KMS-11 (cell line): ENCODE results near the gene THAP8.

Experiments used
- H2AFZ ChIP-seq: fragments of 200-600 bp; sonication (generic); 2 replicates; pipeline ENCODE4 v1.6.1; 2016; ENCODE audit warnings: antibody characterized with exemption, mixed run types, low read depth
- H3K27ac ChIP-seq: fragments of 200-600 bp; sonication (generic); 2 replicates; pipeline ENCODE4 v1.6.1; 2016; ENCODE audit warnings: mild to moderate bottlenecking, mixed run types
- H3K27me3 ChIP-seq: fragments of 200-600 bp; sonication (generic); 2 replicates; pipeline ENCODE4 v1.6.1; 2017; ENCODE audit warnings: mild to moderate bottlenecking, low read depth, mixed run types, moderate library complexity; ENCODE audit not compliant: insufficient read depth
- H3K36me3 ChIP-seq: fragments of 200-600 bp; sonication (generic); 2 replicates; pipeline ENCODE4 v1.6.1; 2017; ENCODE audit warnings: mild to moderate bottlenecking, mixed run types; ENCODE audit not compliant: insufficient read depth
- H3K4me1 ChIP-seq: fragments of 200-600 bp; sonication (generic); 2 replicates; pipeline ENCODE4 v1.6.1; 2016; ENCODE audit warnings: mild to moderate bottlenecking, low read depth, mixed run types; ENCODE audit not compliant: poor library complexity, severe bottlenecking
- H3K4me2 ChIP-seq: fragments of 200-600 bp; sonication (generic); 2 replicates; pipeline ENCODE4 v1.7.0; 2016; ENCODE audit warnings: mild to moderate bottlenecking, mixed run types
- H3K4me3 ChIP-seq: fragments of 200-600 bp; sonication (generic); IDR thresholded peaks from 2 replicates; pipeline ENCODE4 v1.6.1; 2017; ENCODE audit warnings: low read depth, low read length, mixed read lengths; ENCODE audit not compliant: insufficient read depth
- H3K79me2 ChIP-seq: fragments of 200-600 bp; sonication (generic); 2 replicates; pipeline ENCODE4 v1.6.1; 2016; ENCODE audit warnings: low read depth, mixed run types; ENCODE audit not compliant: insufficient read depth
- H3K9ac ChIP-seq: fragments of 200-600 bp; sonication (generic); 2 replicates; pipeline ENCODE4 v1.6.1; 2016; ENCODE audit warnings: mild to moderate bottlenecking, mixed run types
- H4K20me1 ChIP-seq: fragments of 200-600 bp; sonication (generic); 2 replicates; pipeline ENCODE4 v1.6.1; 2016; ENCODE audit warnings: mild to moderate bottlenecking, mixed run types; ENCODE audit not compliant: insufficient read depth
- CTCF ChIP-seq: fragments of 200-600 bp; sonication (generic); conservative IDR thresholded peaks from 2 replicates; pipeline ENCODE4 v1.6.1; 2017; ENCODE audit warnings: low read depth, mild to moderate bottlenecking, antibody characterized with exemption, low read length, moderate library complexity, mixed read lengths

THAP8 gene

GRCh38 chr19:36008336-36008978 is 45.6 kb downstream of the THAP8 start, which contains the start of gene SYNE4:
TSS of gene SYNE4 (minus strand) at chr19:36008813. CDS start at chr19:36008681, 132 bp downstream.
- no peak within 1 kb of the TSS for H3K27ac ChIP-seq
- no peaks in the 10 kb centered on the region for H3K36me3 ChIP-seq
- H3K4me3 ChIP-seq, result no peak within 1 kb of the TSS
- no peaks in the 10 kb centered on the region for H3K27me3 ChIP-seq
- TF ChIP-seq CTCF, result no peak
- no peak within 1 kb of the TSS for H3K9ac ChIP-seq
- peaks cover 5% of the 10 kb centered on the region for H3K4me1 ChIP-seq
- H3K4me2 ChIP-seq, result peak within 1 kb of the TSS; percentile 39; the same call in 1 of the 2 replicates
- no peaks in the 10 kb centered on the region; the same call in 1 of the 2 replicates for H3K79me2 ChIP-seq
- H4K20me1 ChIP-seq, result no peaks in the 10 kb centered on the region
- H2AFZ ChIP-seq, result no peak within 1 kb of the TSS

GRCh38 chr19:36006955-36007354 is 47.1 kb downstream of the THAP8 start:
- no peaks in the 10 kb centered on the region for H3K4me1 ChIP-seq
- no peaks in the 10 kb centered on the region for H3K79me2 ChIP-seq
- H3K9ac ChIP-seq, result no peak overlapping the region
- no peaks in the 10 kb centered on the region for H3K27me3 ChIP-seq
- no peaks in the 10 kb centered on the region for H3K36me3 ChIP-seq
- H3K4me3 ChIP-seq, result no peak overlapping the region
- no peak overlapping the region for H3K27ac ChIP-seq
- no peak overlapping the region for H2AFZ ChIP-seq
- H3K4me2 ChIP-seq, result no peak overlapping the region
- no peaks in the 10 kb centered on the region for H4K20me1 ChIP-seq
- TF ChIP-seq CTCF, result no peak

- H3K4me3 ChIP-seq, result no peak overlapping the region
- H3K4me1 ChIP-seq, result no peaks in the 10 kb centered on the region
- no peak overlapping the region for H3K27ac ChIP-seq
- no peaks in the 10 kb centered on the region for H4K20me1 ChIP-seq
- no peaks in the 10 kb centered on the region for H3K36me3 ChIP-seq
- H3K9ac ChIP-seq, result no peak overlapping the region
- no peaks in the 10 kb centered on the region for H3K27me3 ChIP-seq
- no peaks in the 10 kb centered on the region for H3K79me2 ChIP-seq
- H2AFZ ChIP-seq, result no peak overlapping the region
- no peak for TF ChIP-seq CTCF
- H3K4me2 ChIP-seq, result no peak overlapping the region
Observed at GRCh38 chr19:36003284-36003683, 50.8 kb downstream of the THAP8 start.

- Histone ChIP-seq H3K36me3 (no peaks in the 10 kb centered on the region), H3K4me3 (no peak overlapping the region), H2AFZ (no peak overlapping the region), H3K79me2 (peaks cover 6% of the 10 kb centered on the region), H3K9ac (no peak overlapping the region), H3K27ac (no peak overlapping the region), H3K4me1 (peaks cover 2% of the 10 kb centered on the region), H3K4me2 (no peak overlapping the region), H3K27me3 (no peaks in the 10 kb centered on the region), H4K20me1 (no peaks in the 10 kb centered on the region)
- TF ChIP-seq CTCF, result no peak
Observed at GRCh38 chr19:36001605-36002004, 52.5 kb downstream of the THAP8 start.
